H9 (cell line): ENCODE data around the gene TMEM86A. TPM values are rescaled to one million over a fixed set of nuclear protein-coding genes. Genes with fewer than 3 reads are reported as not detected.

Source experiments
- DNase-seq: peaks from one replicate; pipeline ENCODE4 v3.0.0-alpha.2; 2017
- H2AFZ ChIP-seq: one replicate; pipeline ENCODE4 v1.6.1; 2013; ENCODE audit warnings: mild to moderate bottlenecking, low read length, control low read depth, moderate library complexity
- H2AK5ac ChIP-seq: 2 replicates; pipeline ENCODE4 v1.6.1; 2013; ENCODE audit warnings: low read length, control low read depth, mixed read lengths; ENCODE audit not compliant: insufficient read length
- H2BK120ac ChIP-seq: one replicate; pipeline ENCODE4 v1.6.1; 2013; ENCODE audit warnings: low read depth, mild to moderate bottlenecking, low read length, control low read depth, inconsistent platforms; ENCODE audit not compliant: poor library complexity, severe bottlenecking
- H2BK12ac ChIP-seq: 2 replicates; pipeline ENCODE4 v1.6.1; 2013; ENCODE audit warnings: low read length, control low read depth, mixed read lengths, low read depth; ENCODE audit not compliant: insufficient read length
- H2BK15ac ChIP-seq: 2 replicates; pipeline ENCODE4 v1.6.1; 2013; ENCODE audit warnings: low read depth, low read length, control low read depth
- H2BK20ac ChIP-seq: one replicate; pipeline ENCODE4 v1.6.1; 2013; ENCODE audit warnings: low read depth, mild to moderate bottlenecking, low read length, control low read depth, inconsistent platforms; ENCODE audit not compliant: poor library complexity, severe bottlenecking
- H2BK5ac ChIP-seq: 2 replicates; pipeline ENCODE4 v1.6.1; 2013; ENCODE audit warnings: low read length, control low read depth, mixed read lengths; ENCODE audit not compliant: insufficient read length
- H3K14ac ChIP-seq: 2 replicates; pipeline ENCODE4 v1.6.1; 2013; ENCODE audit warnings: low read length, control low read depth; ENCODE audit not compliant: insufficient read depth
- H3K18ac ChIP-seq: 2 replicates; pipeline ENCODE4 v1.6.1; 2013; ENCODE audit warnings: low read depth, mild to moderate bottlenecking, mixed read lengths, low read length, control low read depth; ENCODE audit not compliant: insufficient read length
- H3K23ac ChIP-seq: 2 replicates; pipeline ENCODE4 v1.6.1; 2013; ENCODE audit warnings: low read length, control low read depth, mixed read lengths, low read depth; ENCODE audit not compliant: insufficient read length
- H3K23me2 ChIP-seq: 2 replicates; pipeline ENCODE4 v1.6.1; 2013; ENCODE audit warnings: low read depth, mild to moderate bottlenecking, mixed read lengths, low read length, control low read depth; ENCODE audit not compliant: insufficient read length, poor library complexity, severe bottlenecking
- H3K27ac ChIP-seq: 2 replicates; pipeline ENCODE4 v1.5.1; 2013; ENCODE audit warnings: low read length, control low read depth, mixed read lengths, low read depth; ENCODE audit not compliant: insufficient read length
- H3K27me3 ChIP-seq: 2 replicates; pipeline ENCODE4 v1.6.1; 2013; ENCODE audit warnings: low read length, control low read depth, inconsistent platforms; ENCODE audit not compliant: insufficient read depth
- H3K4ac ChIP-seq: 2 replicates; pipeline ENCODE4 v1.6.1; 2013; ENCODE audit warnings: low read depth, mild to moderate bottlenecking, control low read depth, inconsistent platforms, low read length, moderate library complexity
- H3K4me1 ChIP-seq: 2 replicates; pipeline ENCODE4 v1.6.1; 2013; ENCODE audit warnings: low read length, control low read depth, inconsistent platforms; ENCODE audit not compliant: insufficient read depth
- H3K4me2 ChIP-seq: 2 replicates; pipeline ENCODE4 v1.6.1; 2013; ENCODE audit warnings: low read length, control low read depth, mixed read lengths; ENCODE audit not compliant: insufficient read length, insufficient read depth
- H3K56ac ChIP-seq: 2 replicates; pipeline ENCODE4 v1.6.1; 2013; ENCODE audit warnings: low read depth, mild to moderate bottlenecking, mixed read lengths, low read length, control low read depth; ENCODE audit not compliant: insufficient read length
- H3K79me1 ChIP-seq: 2 replicates; pipeline ENCODE4 v1.6.1; 2013; ENCODE audit warnings: low read depth, mild to moderate bottlenecking, moderate library complexity, low read length, control low read depth, inconsistent platforms; ENCODE audit not compliant: insufficient read depth, poor library complexity, severe bottlenecking
- H3K79me2 ChIP-seq: 2 replicates; pipeline ENCODE4 v1.6.1; 2013; ENCODE audit warnings: low read length, control low read depth, inconsistent platforms; ENCODE audit not compliant: insufficient read depth
- H3K9ac ChIP-seq: 2 replicates; pipeline ENCODE4 v1.6.1; 2013; ENCODE audit warnings: low read length, control low read depth, mixed read lengths; ENCODE audit not compliant: insufficient read length; ENCODE audit errors: extremely low read depth
- H3K9me3 ChIP-seq: one replicate; pipeline ENCODE4 v1.6.1; 2013; ENCODE audit warnings: low read depth, low read length, inconsistent platforms; ENCODE audit not compliant: control insufficient read depth
- H3T11ph ChIP-seq: one replicate; pipeline ENCODE4 v1.6.1; 2013; ENCODE audit warnings: mild to moderate bottlenecking, low read length, control low read depth, inconsistent platforms
- H4K20me1 ChIP-seq: one replicate; pipeline ENCODE4 v1.6.1; 2013; ENCODE audit not compliant: control insufficient read depth, insufficient read length, insufficient read depth
- H4K5ac ChIP-seq: 2 replicates; pipeline ENCODE4 v1.6.1; 2013; ENCODE audit warnings: low read depth, mild to moderate bottlenecking, mixed read lengths, low read length, control low read depth; ENCODE audit not compliant: insufficient read length
- H4K8ac ChIP-seq: replicated peaks from 2 replicates; pipeline ENCODE4 v1.6.1; 2013; ENCODE audit warnings: low read length, control low read depth, mixed read lengths, low read depth; ENCODE audit not compliant: insufficient read length
- H4K91ac ChIP-seq: 2 replicates; pipeline ENCODE4 v1.6.1; 2013; ENCODE audit warnings: low read depth, mild to moderate bottlenecking, moderate library complexity, mixed read lengths, low read length, control low read depth; ENCODE audit not compliant: insufficient read length
- H3K27ac Mint-ChIP-seq, 3 experiments: 2 replicates in 2 of 3; 3 replicates in 1 of 3; pipeline ENCODE4 v1.8.0; 2020 to 2021; ENCODE audit warnings: mixed read lengths in 3 of 3, mild to moderate bottlenecking in 1 of 3, moderate library complexity in 1 of 3
- H3K27me3 Mint-ChIP-seq: 2 replicates; pipeline ENCODE4 v1.8.0; 2021; ENCODE audit warnings: low read depth, mild to moderate bottlenecking, moderate library complexity, mixed read lengths
- H3K36me3 Mint-ChIP-seq, 3 experiments: 2 replicates in 2 of 3; 3 replicates in 1 of 3; pipeline ENCODE4 v1.8.0; 2020 to 2021; ENCODE audit warnings: low read depth in 3 of 3, mixed read lengths in 3 of 3; ENCODE audit not compliant: insufficient read depth in 1 of 3
- H3K4me1 Mint-ChIP-seq, 2 experiments: 2 replicates each; pipeline ENCODE4 v1.8.0; 2020; ENCODE audit warnings: mixed read lengths in 2 of 2
- H3K4me3 Mint-ChIP-seq, 2 experiments: 2 replicates in 1 of 2; 3 replicates in 1 of 2; pipeline ENCODE4 v1.8.0; 2020 to 2021; ENCODE audit warnings: mild to moderate bottlenecking in 2 of 2, mixed read lengths in 2 of 2, moderate library complexity in 1 of 2
- H3K9me3 Mint-ChIP-seq, 2 experiments: 2 replicates in 1 of 2; 3 replicates in 1 of 2; pipeline ENCODE4 v1.8.0; 2020; ENCODE audit warnings: mild to moderate bottlenecking in 2 of 2, mixed read lengths in 2 of 2, moderate library complexity in 1 of 2
- WGBS: extraction: QIAGEN DNeasy Blood & Tissue Kit; methylation state at CpG from one replicate; pipeline ENCODE4 v1.1.7; 2013; ENCODE audit warnings: missing lambda C conversion rate, low lambda C conversion rate, mixed read lengths; ENCODE audit not compliant: insufficient read length; ENCODE audit errors: extremely low coverage; 5-methylcytosine and 5-hydroxymethylcytosine counted together
- total RNA-seq: library from RNA; stranded (reverse); gene quantifications from 2 replicates; pipeline ENCODE4 v1.2.1, GENCODE V29; 2021
- TF ChIP-seq, protein P1 (sequence below): fragments of 200-600 bp; sonication (generic); conservative IDR thresholded peaks from 3 replicates; pipeline ENCODE4 v1.8.0; 2021; ENCODE audit warnings: antibody characterized with exemption, mild to moderate bottlenecking

Gene TMEM86A
- total RNA-seq, 1 experiment from 2014 or later = 2.3 TPM

GRCh38 chr11:18733202-18733601 lies 34.6 kb downstream of the TMEM86A start:
- Histone ChIP-seq H4K8ac (no peak overlapping the region), H2AFZ (no peak overlapping the region), H3K56ac (no peak overlapping the region), H4K91ac (no peak overlapping the region), H3K23ac (no peak overlapping the region), H3K9ac (no peak overlapping the region), H3K4me2 (no peak overlapping the region), H3K27me3 (no peaks in the 10 kb centered on the region), H3K23me2 (no peaks in the 10 kb centered on the region), H2BK120ac (no peak overlapping the region), H3K79me2 (no peaks in the 10 kb centered on the region), H3T11ph (no peak overlapping the region), H3K18ac (no peak overlapping the region), H2BK12ac (no peak overlapping the region), H4K20me1 (no peaks in the 10 kb centered on the region), H3K14ac (no peak overlapping the region; the same call in 1 of the 2 replicates), H2BK20ac (no peak overlapping the region), H3K4ac (no peak overlapping the region), H4K5ac (no peak overlapping the region), H3K4me1 (no peaks in the 10 kb centered on the region), H3K9me3 (no peaks in the 10 kb centered on the region), H3K27ac (no peak overlapping the region), H2AK5ac (no peak overlapping the region), H2BK15ac (no peak overlapping the region), H2BK5ac (no peak overlapping the region), H3K79me1 (no peaks in the 10 kb centered on the region)
- Mint-ChIP-seq H3K27me3 (peaks cover 1% of the 10 kb centered on the region; the same call in 1 of the 2 replicates), H3K4me1 (peaks cover 0 to 4% of the 10 kb centered on the region in 2 experiments; a peak in 1 of 4 replicates), H3K27ac (no peak overlapping the region), H3K9me3 (no peaks in the 10 kb centered on the region), H3K4me3 (no peak overlapping the region), H3K36me3 (no peaks in the 10 kb centered on the region; a peak in 1 of 7 replicates)
- no peak for DNase-seq
- TF ChIP-seq, protein P1, sequence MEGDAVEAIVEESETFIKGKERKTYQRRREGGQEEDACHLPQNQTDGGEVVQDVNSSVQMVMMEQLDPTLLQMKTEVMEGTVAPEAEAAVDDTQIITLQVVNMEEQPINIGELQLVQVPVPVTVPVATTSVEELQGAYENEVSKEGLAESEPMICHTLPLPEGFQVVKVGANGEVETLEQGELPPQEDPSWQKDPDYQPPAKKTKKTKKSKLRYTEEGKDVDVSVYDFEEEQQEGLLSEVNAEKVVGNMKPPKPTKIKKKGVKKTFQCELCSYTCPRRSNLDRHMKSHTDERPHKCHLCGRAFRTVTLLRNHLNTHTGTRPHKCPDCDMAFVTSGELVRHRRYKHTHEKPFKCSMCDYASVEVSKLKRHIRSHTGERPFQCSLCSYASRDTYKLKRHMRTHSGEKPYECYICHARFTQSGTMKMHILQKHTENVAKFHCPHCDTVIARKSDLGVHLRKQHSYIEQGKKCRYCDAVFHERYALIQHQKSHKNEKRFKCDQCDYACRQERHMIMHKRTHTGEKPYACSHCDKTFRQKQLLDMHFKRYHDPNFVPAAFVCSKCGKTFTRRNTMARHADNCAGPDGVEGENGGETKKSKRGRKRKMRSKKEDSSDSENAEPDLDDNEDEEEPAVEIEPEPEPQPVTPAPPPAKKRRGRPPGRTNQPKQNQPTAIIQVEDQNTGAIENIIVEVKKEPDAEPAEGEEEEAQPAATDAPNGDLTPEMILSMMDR = no peak
- no CpG with 5 or more reads among the region's 16 CpGs for WGBS
